GM23338 (cell line): Measurements from ENCODE around the gene ANKRD40CL. TPM values are rescaled to one million over a fixed set of nuclear protein-coding genes. Genes with fewer than 3 reads are reported as not detected.

Source experiments
- ATAC-seq: fragments of 200-7000 bp; cut with Tn5 transposase; 3 replicates; pipeline ENCODE4 v1.9.1; 2020
- DNase-seq: peaks from one replicate; pipeline ENCODE4 v3.0.0-alpha.2; 2015; ENCODE audit warnings: low spot score
- H2AFZ ChIP-seq: fragments of 200-600 bp; sonication (generic); 2 replicates; pipeline ENCODE4 v1.8.0; 2016; ENCODE audit warnings: antibody characterized with exemption, mild to moderate bottlenecking, moderate library complexity
- H3F3A ChIP-seq: fragments of 200-600 bp; sonication (generic); replicated peaks from 2 replicates; pipeline ENCODE4 v1.8.0; 2017; ENCODE audit warnings: antibody characterized with exemption, mixed run types, low read depth
- H3K27ac ChIP-seq: fragments of 200-600 bp; sonication (generic); 2 replicates; pipeline ENCODE4 v1.6.1; 2016; ENCODE audit warnings: low read depth
- H3K27me3 ChIP-seq: fragments of 200-600 bp; sonication (generic); 2 replicates; pipeline ENCODE4 v1.8.0; 2016; ENCODE audit warnings: mild to moderate bottlenecking, mixed run types, moderate library complexity; ENCODE audit not compliant: insufficient read depth
- H3K36me3 ChIP-seq: fragments of 200-600 bp; sonication (generic); 2 replicates; pipeline ENCODE4 v1.8.0; 2016; ENCODE audit warnings: mild to moderate bottlenecking; ENCODE audit not compliant: insufficient read depth
- H3K4me1 ChIP-seq: fragments of 200-600 bp; sonication (generic); 2 replicates; pipeline ENCODE4 v1.8.0; 2016; ENCODE audit warnings: mild to moderate bottlenecking, moderate library complexity; ENCODE audit not compliant: insufficient read depth
- H3K4me2 ChIP-seq: fragments of 200-600 bp; sonication (generic); 2 replicates; pipeline ENCODE4 v1.7.1; 2017; ENCODE audit warnings: mixed run types
- H3K4me3 ChIP-seq: fragments of 200-600 bp; sonication (generic); 2 replicates; pipeline ENCODE4 v1.6.1; 2016; ENCODE audit warnings: mixed run types
- H3K79me2 ChIP-seq: fragments of 200-600 bp; sonication (generic); replicated peaks from 2 replicates; pipeline ENCODE4 v1.8.0; 2017; ENCODE audit warnings: mild to moderate bottlenecking; ENCODE audit not compliant: insufficient read depth
- H3K9me2 ChIP-seq: fragments of 200-600 bp; sonication (generic); 2 replicates; pipeline ENCODE4 v1.8.0; 2017; ENCODE audit not compliant: insufficient read depth
- H4K20me1 ChIP-seq: fragments of 200-600 bp; sonication (generic); replicated peaks from 2 replicates; pipeline ENCODE4 v1.8.0; 2017; ENCODE audit warnings: mild to moderate bottlenecking; ENCODE audit not compliant: insufficient read depth
- H3K27ac Mint-ChIP-seq: 2 replicates; pipeline ENCODE4 v1.8.0; 2020; ENCODE audit warnings: inconsistent platforms, mild to moderate bottlenecking, moderate library complexity, mixed read lengths
- H3K27me3 Mint-ChIP-seq: 3 replicates; pipeline ENCODE4 v1.8.0; 2022; ENCODE audit warnings: low read depth, mild to moderate bottlenecking, moderate library complexity, mixed read lengths, inconsistent platforms; ENCODE audit not compliant: insufficient read depth, poor library complexity
- H3K36me3 Mint-ChIP-seq: 3 replicates; pipeline ENCODE4 v1.8.0; 2021; ENCODE audit warnings: low read depth, mild to moderate bottlenecking, inconsistent platforms, moderate library complexity, mixed read lengths
- H3K4me1 Mint-ChIP-seq: 3 replicates; pipeline ENCODE4 v1.8.0; 2020; ENCODE audit warnings: mild to moderate bottlenecking, inconsistent platforms, mixed read lengths
- H3K4me3 Mint-ChIP-seq: 3 replicates; pipeline ENCODE4 v1.8.0; 2021; ENCODE audit warnings: moderate library complexity, mild to moderate bottlenecking, inconsistent platforms, mixed read lengths
- H3K9me3 Mint-ChIP-seq: 3 replicates; pipeline ENCODE4 v1.8.0; 2020; ENCODE audit warnings: moderate library complexity, mild to moderate bottlenecking, inconsistent platforms, mixed read lengths
- CREB1 ChIP-seq: fragments of 250-450 bp; sonication (Bioruptor Pico); IDR thresholded peaks from 2 replicates; pipeline ENCODE4 v1.5.0; 2020; ENCODE audit warnings: low read depth, mild to moderate bottlenecking, moderate library complexity
- EZH2 ChIP-seq: fragments of 200-600 bp; sonication (generic); IDR thresholded peaks from one replicate; pipeline ENCODE4 v1.8.0; 2017; ENCODE audit warnings: antibody characterized with exemption, mild to moderate bottlenecking, low read depth; ENCODE audit not compliant: unreplicated experiment
- EZH2phosphoT487 ChIP-seq: fragments of 200-600 bp; sonication (generic); IDR thresholded peaks from one replicate; pipeline ENCODE4 v1.8.1; 2018; ENCODE audit warnings: antibody characterized with exemption; ENCODE audit not compliant: unreplicated experiment
- JUNB ChIP-seq: IDR thresholded peaks from one replicate; pipeline ENCODE4 v1.6.1; 2016; ENCODE audit warnings: antibody characterized with exemption; ENCODE audit not compliant: unreplicated experiment
- NANOG ChIP-seq: IDR thresholded peaks from 2 replicates; pipeline ENCODE4 v1.6.1; 2016; ENCODE audit warnings: antibody characterized with exemption, borderline replicate concordance
- POLR2AphosphoS5 ChIP-seq: IDR thresholded peaks from 2 replicates; pipeline ENCODE4 v1.6.1; 2016; ENCODE audit warnings: antibody characterized with exemption, low read depth
- STAT1 ChIP-seq: IDR thresholded peaks from one replicate; pipeline ENCODE4 v1.6.1; 2016; ENCODE audit warnings: antibody characterized with exemption; ENCODE audit not compliant: unreplicated experiment
- ZNF114 ChIP-seq: fragments of 250-450 bp; sonication (Bioruptor Pico); IDR thresholded peaks from 2 replicates; pipeline ENCODE4 v1.5.0; 2020; ENCODE audit warnings: mild to moderate bottlenecking, moderate library complexity
- ZNF331 ChIP-seq: fragments of 250-450 bp; sonication (Bioruptor Pico); IDR thresholded peaks from 2 replicates; pipeline ENCODE4 v1.5.0; 2020; ENCODE audit warnings: low read depth, mild to moderate bottlenecking, moderate library complexity
- polyA plus RNA-seq: library from polyadenylated mRNA; unstranded; fragments of >200 nt; fragmentation: Nextera tagmentation; extraction: Ambion mirVana; gene quantifications from 2 replicates; pipeline ENCODE4 v1.2.1, GENCODE V29; 2016
- total RNA-seq: library from RNA; depleted of rRNA; stranded (reverse); fragments of >200 nt; shearing (Covaris generic); gene quantifications from 2 replicates; pipeline ENCODE4 v1.2.3, GENCODE V29; 2014
- TF ChIP-seq, protein P1 (sequence below): fragments of 250-450 bp; sonication (Bioruptor Pico); IDR thresholded peaks from 2 replicates; pipeline ENCODE4 v1.5.0; 2020; ENCODE audit warnings: mild to moderate bottlenecking, moderate library complexity
- TF ChIP-seq, protein P2 (sequence below): IDR thresholded peaks from 2 replicates; pipeline ENCODE4 v1.6.1; 2016; ENCODE audit warnings: antibody characterized with exemption
- TF ChIP-seq, protein P3 (sequence below), 2 experiments: fragments of 200-600 bp in 1 of 2; sonication (generic) in 1 of 2; conservative IDR thresholded peaks; 2 replicates each; pipeline versions ENCODE4 v1.5.1 to v1.6.1; 2016 to 2017; ENCODE audit warnings: antibody characterized with exemption in 2 of 2, low read depth in 2 of 2, mild to moderate bottlenecking in 2 of 2, moderate library complexity in 1 of 2
- TF ChIP-seq, protein P4 (sequence below): IDR thresholded peaks from one replicate; pipeline ENCODE4 v1.6.1; 2018; ENCODE audit warnings: antibody characterized with exemption; ENCODE audit not compliant: unreplicated experiment

ANKRD40CL gene
- total and polyA plus RNA-seq, 2 experiments from 2014 or later = not detected

DNA sequence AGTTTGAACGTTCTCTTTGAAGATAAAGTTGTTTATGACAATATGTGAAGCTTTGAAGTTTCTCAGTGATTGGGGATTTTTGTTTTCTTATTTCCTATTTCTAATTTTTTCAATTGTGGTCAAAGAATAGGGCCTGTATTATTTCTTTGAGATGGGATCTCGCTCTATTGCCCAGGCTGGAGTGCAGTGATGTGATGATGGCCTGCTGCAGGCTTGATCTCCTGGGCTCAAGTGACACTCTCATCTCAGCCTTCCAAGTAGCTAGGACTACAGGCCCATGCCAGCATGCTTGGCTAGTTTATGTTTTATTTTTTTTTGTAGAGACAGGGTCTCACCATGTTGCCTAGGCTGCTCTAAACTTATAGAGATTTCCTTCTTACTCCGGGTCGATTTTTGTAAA is 11.7 kb upstream of the ANKRD40CL start:
- no peak for TF ChIP-seq EZH2
- no peak for TF ChIP-seq NANOG
- TF ChIP-seq, protein P1, sequence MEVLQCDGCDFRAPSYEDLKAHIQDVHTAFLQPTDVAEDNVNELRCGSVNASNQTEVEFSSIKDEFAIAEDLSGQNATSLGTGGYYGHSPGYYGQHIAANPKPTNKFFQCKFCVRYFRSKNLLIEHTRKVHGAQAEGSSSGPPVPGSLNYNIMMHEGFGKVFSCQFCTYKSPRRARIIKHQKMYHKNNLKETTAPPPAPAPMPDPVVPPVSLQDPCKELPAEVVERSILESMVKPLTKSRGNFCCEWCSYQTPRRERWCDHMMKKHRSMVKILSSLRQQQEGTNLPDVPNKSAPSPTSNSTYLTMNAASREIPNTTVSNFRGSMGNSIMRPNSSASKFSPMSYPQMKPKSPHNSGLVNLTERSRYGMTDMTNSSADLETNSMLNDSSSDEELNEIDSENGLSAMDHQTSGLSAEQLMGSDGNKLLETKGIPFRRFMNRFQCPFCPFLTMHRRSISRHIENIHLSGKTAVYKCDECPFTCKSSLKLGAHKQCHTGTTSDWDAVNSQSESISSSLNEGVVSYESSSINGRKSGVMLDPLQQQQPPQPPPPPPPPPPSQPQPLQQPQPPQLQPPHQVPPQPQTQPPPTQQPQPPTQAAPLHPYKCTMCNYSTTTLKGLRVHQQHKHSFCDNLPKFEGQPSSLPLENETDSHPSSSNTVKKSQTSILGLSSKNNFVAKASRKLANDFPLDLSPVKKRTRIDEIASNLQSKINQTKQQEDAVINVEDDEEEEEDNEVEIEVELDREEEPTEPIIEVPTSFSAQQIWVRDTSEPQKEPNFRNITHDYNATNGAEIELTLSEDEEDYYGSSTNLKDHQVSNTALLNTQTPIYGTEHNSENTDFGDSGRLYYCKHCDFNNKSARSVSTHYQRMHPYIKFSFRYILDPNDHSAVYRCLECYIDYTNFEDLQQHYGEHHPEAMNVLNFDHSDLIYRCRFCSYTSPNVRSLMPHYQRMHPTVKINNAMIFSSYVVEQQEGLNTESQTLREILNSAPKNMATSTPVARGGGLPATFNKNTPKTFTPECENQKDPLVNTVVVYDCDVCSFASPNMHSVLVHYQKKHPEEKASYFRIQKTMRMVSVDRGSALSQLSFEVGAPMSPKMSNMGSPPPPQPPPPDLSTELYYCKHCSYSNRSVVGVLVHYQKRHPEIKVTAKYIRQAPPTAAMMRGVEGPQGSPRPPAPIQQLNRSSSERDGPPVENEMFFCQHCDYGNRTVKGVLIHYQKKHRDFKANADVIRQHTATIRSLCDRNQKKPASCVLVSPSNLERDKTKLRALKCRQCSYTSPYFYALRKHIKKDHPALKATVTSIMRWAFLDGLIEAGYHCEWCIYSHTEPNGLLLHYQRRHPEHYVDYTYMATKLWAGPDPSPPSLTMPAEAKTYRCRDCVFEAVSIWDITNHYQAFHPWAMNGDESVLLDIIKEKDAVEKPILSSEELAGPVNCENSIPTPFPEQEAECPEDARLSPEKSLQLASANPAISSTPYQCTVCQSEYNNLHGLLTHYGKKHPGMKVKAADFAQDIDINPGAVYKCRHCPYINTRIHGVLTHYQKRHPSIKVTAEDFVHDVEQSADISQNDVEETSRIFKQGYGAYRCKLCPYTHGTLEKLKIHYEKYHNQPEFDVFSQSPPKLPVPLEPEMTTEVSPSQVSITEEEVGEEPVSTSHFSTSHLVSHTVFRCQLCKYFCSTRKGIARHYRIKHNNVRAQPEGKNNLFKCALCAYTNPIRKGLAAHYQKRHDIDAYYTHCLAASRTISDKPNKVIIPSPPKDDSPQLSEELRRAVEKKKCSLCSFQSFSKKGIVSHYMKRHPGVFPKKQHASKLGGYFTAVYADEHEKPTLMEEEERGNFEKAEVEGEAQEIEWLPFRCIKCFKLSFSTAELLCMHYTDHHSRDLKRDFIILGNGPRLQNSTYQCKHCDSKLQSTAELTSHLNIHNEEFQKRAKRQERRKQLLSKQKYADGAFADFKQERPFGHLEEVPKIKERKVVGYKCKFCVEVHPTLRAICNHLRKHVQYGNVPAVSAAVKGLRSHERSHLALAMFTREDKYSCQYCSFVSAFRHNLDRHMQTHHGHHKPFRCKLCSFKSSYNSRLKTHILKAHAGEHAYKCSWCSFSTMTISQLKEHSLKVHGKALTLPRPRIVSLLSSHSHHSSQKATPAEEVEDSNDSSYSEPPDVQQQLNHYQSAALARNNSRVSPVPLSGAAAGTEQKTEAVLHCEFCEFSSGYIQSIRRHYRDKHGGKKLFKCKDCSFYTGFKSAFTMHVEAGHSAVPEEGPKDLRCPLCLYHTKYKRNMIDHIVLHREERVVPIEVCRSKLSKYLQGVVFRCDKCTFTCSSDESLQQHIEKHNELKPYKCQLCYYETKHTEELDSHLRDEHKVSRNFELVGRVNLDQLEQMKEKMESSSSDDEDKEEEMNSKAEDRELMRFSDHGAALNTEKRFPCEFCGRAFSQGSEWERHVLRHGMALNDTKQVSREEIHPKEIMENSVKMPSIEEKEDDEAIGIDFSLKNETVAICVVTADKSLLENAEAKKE (CRISPR knock-in tag) = no peak
- no peak for TF ChIP-seq ZNF114
- no peak for TF ChIP-seq JUNB
- TF ChIP-seq, protein P2, sequence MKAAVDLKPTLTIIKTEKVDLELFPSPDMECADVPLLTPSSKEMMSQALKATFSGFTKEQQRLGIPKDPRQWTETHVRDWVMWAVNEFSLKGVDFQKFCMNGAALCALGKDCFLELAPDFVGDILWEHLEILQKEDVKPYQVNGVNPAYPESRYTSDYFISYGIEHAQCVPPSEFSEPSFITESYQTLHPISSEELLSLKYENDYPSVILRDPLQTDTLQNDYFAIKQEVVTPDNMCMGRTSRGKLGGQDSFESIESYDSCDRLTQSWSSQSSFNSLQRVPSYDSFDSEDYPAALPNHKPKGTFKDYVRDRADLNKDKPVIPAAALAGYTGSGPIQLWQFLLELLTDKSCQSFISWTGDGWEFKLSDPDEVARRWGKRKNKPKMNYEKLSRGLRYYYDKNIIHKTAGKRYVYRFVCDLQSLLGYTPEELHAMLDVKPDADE = no peak
- no peak for TF ChIP-seq POLR2AphosphoS5
- TF ChIP-seq, protein P3, sequence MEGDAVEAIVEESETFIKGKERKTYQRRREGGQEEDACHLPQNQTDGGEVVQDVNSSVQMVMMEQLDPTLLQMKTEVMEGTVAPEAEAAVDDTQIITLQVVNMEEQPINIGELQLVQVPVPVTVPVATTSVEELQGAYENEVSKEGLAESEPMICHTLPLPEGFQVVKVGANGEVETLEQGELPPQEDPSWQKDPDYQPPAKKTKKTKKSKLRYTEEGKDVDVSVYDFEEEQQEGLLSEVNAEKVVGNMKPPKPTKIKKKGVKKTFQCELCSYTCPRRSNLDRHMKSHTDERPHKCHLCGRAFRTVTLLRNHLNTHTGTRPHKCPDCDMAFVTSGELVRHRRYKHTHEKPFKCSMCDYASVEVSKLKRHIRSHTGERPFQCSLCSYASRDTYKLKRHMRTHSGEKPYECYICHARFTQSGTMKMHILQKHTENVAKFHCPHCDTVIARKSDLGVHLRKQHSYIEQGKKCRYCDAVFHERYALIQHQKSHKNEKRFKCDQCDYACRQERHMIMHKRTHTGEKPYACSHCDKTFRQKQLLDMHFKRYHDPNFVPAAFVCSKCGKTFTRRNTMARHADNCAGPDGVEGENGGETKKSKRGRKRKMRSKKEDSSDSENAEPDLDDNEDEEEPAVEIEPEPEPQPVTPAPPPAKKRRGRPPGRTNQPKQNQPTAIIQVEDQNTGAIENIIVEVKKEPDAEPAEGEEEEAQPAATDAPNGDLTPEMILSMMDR (conservative IDR thresholded peaks at IDR 0.05; ENCODE audit: low read depth in 2 of 2) = no peak
- TF ChIP-seq EZH2phosphoT487 = no peak
- no peak for TF ChIP-seq CREB1 (CRISPR knock-in tag)
- TF ChIP-seq ZNF331 = no peak
- TF ChIP-seq STAT1 = no peak
- TF ChIP-seq, protein P4, sequence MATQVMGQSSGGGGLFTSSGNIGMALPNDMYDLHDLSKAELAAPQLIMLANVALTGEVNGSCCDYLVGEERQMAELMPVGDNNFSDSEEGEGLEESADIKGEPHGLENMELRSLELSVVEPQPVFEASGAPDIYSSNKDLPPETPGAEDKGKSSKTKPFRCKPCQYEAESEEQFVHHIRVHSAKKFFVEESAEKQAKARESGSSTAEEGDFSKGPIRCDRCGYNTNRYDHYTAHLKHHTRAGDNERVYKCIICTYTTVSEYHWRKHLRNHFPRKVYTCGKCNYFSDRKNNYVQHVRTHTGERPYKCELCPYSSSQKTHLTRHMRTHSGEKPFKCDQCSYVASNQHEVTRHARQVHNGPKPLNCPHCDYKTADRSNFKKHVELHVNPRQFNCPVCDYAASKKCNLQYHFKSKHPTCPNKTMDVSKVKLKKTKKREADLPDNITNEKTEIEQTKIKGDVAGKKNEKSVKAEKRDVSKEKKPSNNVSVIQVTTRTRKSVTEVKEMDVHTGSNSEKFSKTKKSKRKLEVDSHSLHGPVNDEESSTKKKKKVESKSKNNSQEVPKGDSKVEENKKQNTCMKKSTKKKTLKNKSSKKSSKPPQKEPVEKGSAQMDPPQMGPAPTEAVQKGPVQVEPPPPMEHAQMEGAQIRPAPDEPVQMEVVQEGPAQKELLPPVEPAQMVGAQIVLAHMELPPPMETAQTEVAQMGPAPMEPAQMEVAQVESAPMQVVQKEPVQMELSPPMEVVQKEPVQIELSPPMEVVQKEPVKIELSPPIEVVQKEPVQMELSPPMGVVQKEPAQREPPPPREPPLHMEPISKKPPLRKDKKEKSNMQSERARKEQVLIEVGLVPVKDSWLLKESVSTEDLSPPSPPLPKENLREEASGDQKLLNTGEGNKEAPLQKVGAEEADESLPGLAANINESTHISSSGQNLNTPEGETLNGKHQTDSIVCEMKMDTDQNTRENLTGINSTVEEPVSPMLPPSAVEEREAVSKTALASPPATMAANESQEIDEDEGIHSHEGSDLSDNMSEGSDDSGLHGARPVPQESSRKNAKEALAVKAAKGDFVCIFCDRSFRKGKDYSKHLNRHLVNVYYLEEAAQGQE = no peak
- peaks cover 9% of the 10 kb centered on the region for H3K27me3 Mint-ChIP-seq
- H3K27ac Mint-ChIP-seq = no peak overlapping the region
- H3K4me3 ChIP-seq = no peak overlapping the region
- no peaks in the 10 kb centered on the region for H3K4me1 ChIP-seq
- no peaks in the 10 kb centered on the region for H3K9me2 ChIP-seq
- H3K36me3 ChIP-seq = no peaks in the 10 kb centered on the region
- DNase-seq (no peak), ATAC-seq (no peak)
- H3K27me3 ChIP-seq = no peaks in the 10 kb centered on the region
- no peaks in the 10 kb centered on the region for H3K9me3 Mint-ChIP-seq
- no peak overlapping the region; the same call in 1 of the 2 replicates for H2AFZ ChIP-seq
- H3K79me2 ChIP-seq = no peaks in the 10 kb centered on the region
- no peaks in the 10 kb centered on the region for H4K20me1 ChIP-seq
- H3F3A ChIP-seq = no peaks in the 10 kb centered on the region
- H3K36me3 Mint-ChIP-seq = no peaks in the 10 kb centered on the region
- H3K27ac ChIP-seq = no peak overlapping the region
- H3K4me1 Mint-ChIP-seq = peaks cover 2% of the 10 kb centered on the region; the same call in 2 of the 3 replicates
- H3K4me3 Mint-ChIP-seq = no peak overlapping the region
- H3K4me2 ChIP-seq = no peak overlapping the region
